ENCODE data around the gene MRPL17. TPM values are rescaled to one million over a fixed set of nuclear protein-coding genes. Genes with fewer than 3 reads are reported as not detected.

MRPL17 gene
- polyA plus RNA-seq, 3 donors: 8.0 to 14.0 (median 12.8) TPM

- Histone ChIP-seq H3K27me3 (ENCODE audit: control insufficient read depth in 2 of 2, insufficient read depth in 2 of 2, low read length in 2 of 2) (peaks cover 16% of the 10 kb centered on the region in 2 donors), H3K36me3 (replicated peaks in 1 of 2; ENCODE audit: control insufficient read depth in 1 of 2, insufficient read depth in 2 of 2, low read length in 2 of 2) (no peaks in the 10 kb centered on the region), H3K4me2 (replicated peaks; ENCODE audit: extremely low read depth, low read length, poor library complexity, severe bottlenecking) (no peak overlapping the region), H3K79me2 (ENCODE audit: insufficient read depth, low read length) (no peaks in the 10 kb centered on the region), H2AFZ (ENCODE audit: insufficient read depth, low read depth, low read length, poor library complexity, severe bottlenecking) (no peak overlapping the region), H3K27ac (ENCODE audit: low read depth in 1 of 2, low read length in 2 of 2) (no peak overlapping the region), H3K4me1 (ENCODE audit: control insufficient read depth in 1 of 2, insufficient read depth in 2 of 2, low read length in 2 of 2) (peaks cover 37 to 42% of the 10 kb centered on the region in 2 donors), H3K9ac (ENCODE audit: insufficient read depth, low read length, poor library complexity, severe bottlenecking) (no peak overlapping the region), H3K9me3 (replicated peaks in 1 of 2; ENCODE audit: control insufficient read depth in 1 of 2, insufficient read depth in 1 of 2, low read length in 2 of 2) (no peaks in the 10 kb centered on the region), H4K20me1 (ENCODE audit: insufficient read depth, low read length) (no peaks in the 10 kb centered on the region), H3K4me3 (replicated peaks in 1 of 3; ENCODE audit: low read depth in 2 of 3, low read length in 3 of 3) (no peak overlapping the region)
- no peaks in the 10 kb centered on the region for H3K36me3 Mint-ChIP-seq
- no peak for TF ChIP-seq CTCF (IDR thresholded peaks at IDR 0.05)
- intact Hi-C loops (cut with micrococcal nuclease): loop anchor here (5.0 kb wide), 2 partner anchors 39 to 49 kb away; partner anchors contain the start of genes ILK (in 1 of the 2), RRP8 (in 1 of the 2) and TAF10 (in 1 of the 2)
- H3K4me3 Mint-ChIP-seq: no peak overlapping the region
- no peak overlapping the region for H3K27ac Mint-ChIP-seq
- WGBS (ENCODE audit: insufficient coverage): 89% methylated on average over 6 of the region's 6 CpGs
- H3K9me3 Mint-ChIP-seq: peaks cover 0 to 2% (median 0%) of the 10 kb centered on the region in 7 donors
- H3K4me1 Mint-ChIP-seq: peaks cover 1% of the 10 kb centered on the region
- DNase-seq: no peak
- peaks cover 2% of the 10 kb centered on the region in 3 donors for H3K27me3 Mint-ChIP-seq (ENCODE audit: low read depth in 3 of 3)
These were observed 32.2 kb downstream of the MRPL17 start for GRCh38 chr11:6650980-6651379.

GRCh38 chr11:6650104-6650503 lies 33.0 kb downstream of the MRPL17 start:
- intact Hi-C loops (cut with micrococcal nuclease): loop anchor here (5.0 kb wide), 2 partner anchors 38 to 48 kb away; partner anchors contain the start of genes ILK (in 1 of the 2), RRP8 (in 1 of the 2) and TAF10 (in 1 of the 2)
- Histone ChIP-seq H3K36me3 (replicated peaks in 1 of 2; ENCODE audit: control insufficient read depth in 1 of 2, insufficient read depth in 2 of 2, low read length in 2 of 2) (no peaks in the 10 kb centered on the region), H3K9ac (ENCODE audit: insufficient read depth, low read length, poor library complexity, severe bottlenecking) (no peak overlapping the region), H3K4me3 (replicated peaks in 1 of 3; ENCODE audit: low read depth in 2 of 3, low read length in 3 of 3) (no peak overlapping the region), H3K4me2 (replicated peaks; ENCODE audit: extremely low read depth, low read length, poor library complexity, severe bottlenecking) (no peak overlapping the region), H3K79me2 (ENCODE audit: insufficient read depth, low read length) (no peaks in the 10 kb centered on the region), H3K27me3 (ENCODE audit: control insufficient read depth in 2 of 2, insufficient read depth in 2 of 2, low read length in 2 of 2) (peaks cover 14% of the 10 kb centered on the region in 2 donors), H3K27ac (ENCODE audit: low read depth in 1 of 2, low read length in 2 of 2) (no peak overlapping the region), H2AFZ (ENCODE audit: insufficient read depth, low read depth, low read length, poor library complexity, severe bottlenecking) (no peak overlapping the region), H3K9me3 (replicated peaks in 1 of 2; ENCODE audit: control insufficient read depth in 1 of 2, insufficient read depth in 1 of 2, low read length in 2 of 2) (no peaks in the 10 kb centered on the region), H4K20me1 (ENCODE audit: insufficient read depth, low read length) (no peaks in the 10 kb centered on the region), H3K4me1 (ENCODE audit: control insufficient read depth in 1 of 2, insufficient read depth in 2 of 2, low read length in 2 of 2) (peaks cover 39 to 42% of the 10 kb centered on the region in 2 donors)
- DNase-seq: no peak
- Mint-ChIP-seq H3K27ac (no peak overlapping the region), H3K27me3 (ENCODE audit: low read depth in 3 of 3) (peaks cover 0 to 2% (median 0%) of the 10 kb centered on the region in 3 donors), H3K4me3 (no peak overlapping the region), H3K36me3 (no peaks in the 10 kb centered on the region), H3K4me1 (no peaks in the 10 kb centered on the region), H3K9me3 (no peaks in the 10 kb centered on the region)
- TF ChIP-seq CTCF (IDR thresholded peaks at IDR 0.05): no peak

All from CD14-positive monocyte (primary cell).